ENCODE measurements around the gene GATB.

Gene GATB

GRCh38 chr4:151798678-151799416 is 38.0 kb upstream of the GATB start:
- H3K4me3 ChIP-seq (replicated peaks; ENCODE audit: low read depth, low read length) = no peak overlapping the region
- DNase-seq (ENCODE audit: low read depth) = no peak
- TF ChIP-seq CTCF (IDR thresholded peaks at IDR 0.05; ENCODE audit: low read length, missing control alignments) = no peak

GRCh38 chr4:151797853-151798252 is 37.0 kb upstream of the GATB start:
- no peak for TF ChIP-seq CTCF (IDR thresholded peaks at IDR 0.05; ENCODE audit: low read length, missing control alignments)
- H3K4me3 ChIP-seq (replicated peaks; ENCODE audit: low read depth, low read length) = no peak overlapping the region
- no peak for DNase-seq (ENCODE audit: low read depth)

GRCh38 chr4:151797131-151797530 is 36.3 kb upstream of the GATB start:
- H3K4me3 ChIP-seq (replicated peaks; ENCODE audit: low read depth, low read length) = no peak overlapping the region
- peak; percentile 0 for DNase-seq (ENCODE audit: low read depth)
- TF ChIP-seq CTCF (IDR thresholded peaks at IDR 0.05; ENCODE audit: low read length, missing control alignments) = no peak

GRCh38 chr4:151796106-151796505 is 35.3 kb upstream of the GATB start:
- DNase-seq (ENCODE audit: low read depth) = no peak
- H3K4me3 ChIP-seq (replicated peaks; ENCODE audit: low read depth, low read length) = no peak overlapping the region
- TF ChIP-seq CTCF (IDR thresholded peaks at IDR 0.05; ENCODE audit: low read length, missing control alignments) = no peak

- no peak for TF ChIP-seq CTCF (IDR thresholded peaks at IDR 0.05; ENCODE audit: low read length, missing control alignments)
- H3K4me3 ChIP-seq (replicated peaks; ENCODE audit: low read depth, low read length) = no peak overlapping the region
- no peak for DNase-seq (ENCODE audit: low read depth)
Observed at GRCh38 chr4:151792995-151793394, 32.2 kb upstream of the GATB start.

GRCh38 chr4:151792530-151792929 is 31.7 kb upstream of the GATB start:
- H3K4me3 ChIP-seq (replicated peaks; ENCODE audit: low read depth, low read length) = no peak overlapping the region
- no peak for DNase-seq (ENCODE audit: low read depth)
- no peak for TF ChIP-seq CTCF (IDR thresholded peaks at IDR 0.05; ENCODE audit: low read length, missing control alignments)

- DNase-seq (ENCODE audit: low read depth) = no peak
- no peak overlapping the region for H3K4me3 ChIP-seq (replicated peaks; ENCODE audit: low read depth, low read length)
- TF ChIP-seq CTCF (IDR thresholded peaks at IDR 0.05; ENCODE audit: low read length, missing control alignments) = no peak
Observed at GRCh38 chr4:151788021-151788420, 27.2 kb upstream of the GATB start.
